Astrocyte of the cerebellum (primary cell): ENCODE data around the gene SKP2.

Experiments
- DNase-seq: peaks from one replicate; pipeline ENCODE4 v3.0.0-alpha.2; 2011; ENCODE audit warnings: low read depth
- H3K4me3 ChIP-seq: 2 replicates; pipeline ENCODE4 v1.5.1; 2011; ENCODE audit warnings: mild to moderate bottlenecking, low read depth, low read length, moderate library complexity
- CTCF ChIP-seq: IDR thresholded peaks from 2 replicates; pipeline ENCODE4 v1.5.1; 2012; ENCODE audit warnings: low read length, low read depth, moderate library complexity, mild to moderate bottlenecking; ENCODE audit errors: missing control alignments
- in situ Hi-C: cut with HindIII; loops from 2 replicates; pipeline ENCODE4 v1.10.0; 2017; ENCODE audit warnings: low sequenced_read_pairs

The SKP2 gene

GRCh38 chr5:36135988-36136387, 15.9 kb upstream of the SKP2 start:
- DNase-seq, result no peak
- TF ChIP-seq CTCF, result no peak
- no peak overlapping the region for H3K4me3 ChIP-seq
- in situ Hi-C loops, result no loop called here

- no peak for TF ChIP-seq CTCF
- H3K4me3 ChIP-seq, result no peak overlapping the region
- in situ Hi-C loops, result no loop called here
- no peak for DNase-seq
Measured at GRCh38 chr5:36136581-36136980, 15.3 kb upstream of the SKP2 start.

GRCh38 chr5:36138900-36139683, 12.8 kb upstream of the SKP2 start:
- TF ChIP-seq CTCF, result no peak
- DNase-seq, result no peak
- in situ Hi-C loops, result no loop called here
- no peak overlapping the region for H3K4me3 ChIP-seq

- no peak for TF ChIP-seq CTCF
- no peak for DNase-seq
- in situ Hi-C loops, result no loop called here
- no peak overlapping the region for H3K4me3 ChIP-seq
Measured at GRCh38 chr5:36145311-36145710, 6.6 kb upstream of the SKP2 start.

- in situ Hi-C loops, result no loop called here
- no peak for DNase-seq
- TF ChIP-seq CTCF, result no peak
- H3K4me3 ChIP-seq, result no peak overlapping the region
Measured at GRCh38 chr5:36146390-36146789, 5.5 kb upstream of the SKP2 start.

- in situ Hi-C loops, result no loop called here
- DNase-seq, result no peak
- TF ChIP-seq CTCF, result no peak
- no peak overlapping the region for H3K4me3 ChIP-seq
Measured at GRCh38 chr5:36147681-36148080, 4.2 kb upstream of the SKP2 start.
